ENCODE data around the gene EXOC7.

The EXOC7 gene

DNA sequence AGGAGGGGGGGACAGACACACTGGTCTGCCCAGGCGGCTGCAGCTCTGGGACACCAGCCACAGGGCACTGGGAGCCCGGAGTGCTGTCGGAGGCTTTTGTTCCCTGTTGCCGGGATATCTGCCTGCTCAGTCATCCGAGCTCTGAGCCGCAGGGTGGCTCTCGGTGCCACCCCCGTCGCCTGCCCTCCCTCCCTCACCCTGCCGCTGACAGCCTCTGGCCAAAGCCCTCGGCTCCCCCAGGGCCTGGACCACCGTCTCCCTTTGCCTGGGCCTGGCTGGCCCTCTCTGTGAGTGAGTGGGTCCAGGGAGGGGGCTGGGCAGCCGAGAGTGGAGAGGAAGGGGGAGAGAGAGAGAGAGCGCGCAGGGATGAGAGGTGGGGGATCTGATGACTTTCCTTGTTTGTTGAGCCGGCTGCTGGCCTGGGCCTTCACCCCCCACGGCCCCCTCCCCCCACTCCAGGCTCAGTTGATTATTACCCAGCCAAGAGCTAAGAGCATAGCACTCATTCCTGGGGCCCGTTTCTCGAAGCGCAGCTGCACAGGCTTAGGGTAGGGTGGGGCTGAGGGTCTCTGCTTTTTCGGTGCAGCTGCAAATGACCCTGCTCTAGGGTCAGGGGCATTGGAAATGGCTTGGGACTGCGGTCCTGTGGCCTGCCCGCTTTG, 34.8 kb upstream of the EXOC7 start:
- DNase-seq (ENCODE audit: low read depth), result no peak

- DNase-seq (ENCODE audit: low read depth), result no peak
Observed at GRCh38 chr17:76137351-76138233, 34.0 kb upstream of the EXOC7 start.

DNA sequence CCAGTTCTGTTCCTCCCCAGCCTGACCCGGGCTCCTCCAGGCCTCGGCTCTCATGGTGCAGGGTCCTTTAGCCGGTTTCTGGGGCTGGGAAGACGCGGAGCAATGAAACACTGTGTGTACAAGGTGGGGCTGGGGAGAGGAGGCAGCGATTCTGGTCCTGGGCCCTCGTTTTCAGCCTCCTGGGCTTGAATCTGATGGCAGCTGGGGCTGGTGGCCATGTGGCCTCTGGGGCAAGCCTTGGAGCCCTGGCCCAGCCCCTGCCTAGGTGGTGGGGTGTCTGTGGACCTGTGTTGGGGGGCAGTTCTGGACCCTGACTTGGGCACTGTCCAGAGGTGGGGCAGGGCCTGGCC, 33.4 kb upstream of the EXOC7 start:
- no peak for DNase-seq (ENCODE audit: low read depth)

- no peak for DNase-seq (ENCODE audit: low read depth)
Observed at GRCh38 chr17:76136276-76137000, 32.9 kb upstream of the EXOC7 start.

GRCh38 chr17:76135810-76136188, 32.2 kb upstream of the EXOC7 start:
- no peak for DNase-seq (ENCODE audit: low read depth)

- no peak for DNase-seq (ENCODE audit: low read depth)
Observed at GRCh38 chr17:76134911-76135809, 31.6 kb upstream of the EXOC7 start.

- no peak for DNase-seq (ENCODE audit: low read depth)
Observed at GRCh38 chr17:76132574-76133338, 29.2 kb upstream of the EXOC7 start.

- no peak for DNase-seq (ENCODE audit: low read depth)
Observed at GRCh38 chr17:76131692-76132573, 28.3 kb upstream of the EXOC7 start.

GRCh38 chr17:76131051-76131691, 27.6 kb upstream of the EXOC7 start:
- no peak for DNase-seq (ENCODE audit: low read depth)

- no peak for DNase-seq (ENCODE audit: low read depth)
Observed at GRCh38 chr17:76130473-76130872, 26.9 kb upstream of the EXOC7 start.

DNA sequence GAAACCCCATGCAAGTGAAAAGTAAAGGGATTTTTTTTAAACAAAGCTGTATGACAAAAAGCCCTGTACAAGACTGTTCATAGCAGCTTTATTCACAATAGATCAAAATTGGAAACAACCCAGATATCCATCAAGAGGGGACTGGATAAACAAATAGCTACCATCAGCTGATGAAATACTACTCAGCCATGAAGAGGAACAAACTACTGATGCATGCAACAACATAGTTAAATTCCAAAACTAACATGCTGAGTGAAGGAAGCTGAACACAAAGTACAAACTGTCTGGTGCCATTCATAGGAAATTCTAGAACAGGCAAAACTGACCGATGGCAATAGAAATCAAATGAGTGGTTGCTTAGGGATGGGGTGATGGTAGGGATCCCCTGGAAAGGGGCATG, 22.3 kb upstream of the EXOC7 start:
- no peak for DNase-seq (ENCODE audit: low read depth)

GRCh38 chr17:76125391-76125675, 21.7 kb upstream of the EXOC7 start:
- no peak for DNase-seq (ENCODE audit: low read depth)

GRCh38 chr17:76124582-76125390, 21.2 kb upstream of the EXOC7 start:
- DNase-seq (ENCODE audit: low read depth), result no peak

GRCh38 chr17:76123749-76124581, 20.4 kb upstream of the EXOC7 start:
- no peak for DNase-seq (ENCODE audit: low read depth)

- no peak for DNase-seq (ENCODE audit: low read depth)
Observed at GRCh38 chr17:76123191-76123499, 19.6 kb upstream of the EXOC7 start.

DNA sequence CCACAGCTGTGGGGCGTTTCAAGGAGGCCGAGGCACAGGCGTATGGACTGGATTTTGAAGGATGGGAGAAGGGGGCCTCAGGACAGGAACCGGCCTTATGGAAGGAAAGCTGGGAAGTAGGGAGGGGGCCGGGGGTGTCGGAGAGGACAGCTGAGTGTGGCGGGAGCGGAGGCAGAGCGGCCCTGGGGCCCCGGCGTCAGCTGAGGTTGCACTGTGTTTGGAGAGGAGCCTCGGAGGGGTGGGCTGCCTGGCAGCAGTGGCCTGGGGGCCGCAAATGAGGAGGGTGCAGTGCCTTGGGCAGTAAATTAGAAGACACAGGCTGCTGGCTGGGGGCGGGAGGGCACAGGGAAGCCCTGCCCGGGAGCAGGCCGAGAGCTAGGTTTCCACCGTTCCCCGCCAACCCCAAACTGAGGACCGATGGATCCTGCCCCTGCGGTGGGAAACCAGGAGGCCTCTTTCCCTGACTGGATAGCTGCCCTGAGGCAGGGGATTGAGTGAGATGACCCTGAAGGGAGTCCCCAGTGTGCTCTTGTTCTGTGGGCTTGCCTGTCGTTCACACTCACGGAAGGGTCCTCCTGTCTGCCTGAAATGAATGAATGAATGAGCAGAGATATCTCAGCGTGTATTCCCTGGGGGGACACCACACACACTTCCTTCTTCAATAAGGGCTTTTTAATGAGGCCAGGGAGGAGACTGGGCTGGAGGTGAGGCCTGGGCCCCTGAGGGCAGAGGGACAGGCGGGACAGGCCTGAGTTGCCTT, 19.0 kb upstream of the EXOC7 start:
- DNase-seq (ENCODE audit: low read depth), result no peak

GRCh38 chr17:76121932-76122430, 18.4 kb upstream of the EXOC7 start:
- DNase-seq (ENCODE audit: low read depth), result no peak

Measured in activated T-cell treated with anti-CD3 and anti-CD28 coated beads for 24 hours (primary cell).